SH-SY5Y (cell line): ENCODE data around the gene NET1.

ENCODE experiments used
- GATA2 ChIP-seq: IDR thresholded peaks from 2 replicates; pipeline ENCODE4 v1.6.1; 2011; ENCODE audit warnings: mild to moderate bottlenecking, low read depth, low read length
- GATA3 ChIP-seq: IDR thresholded peaks from 2 replicates; pipeline ENCODE4 v1.6.1; 2011; ENCODE audit warnings: low read depth, mild to moderate bottlenecking, low read length, moderate library complexity

DNA sequence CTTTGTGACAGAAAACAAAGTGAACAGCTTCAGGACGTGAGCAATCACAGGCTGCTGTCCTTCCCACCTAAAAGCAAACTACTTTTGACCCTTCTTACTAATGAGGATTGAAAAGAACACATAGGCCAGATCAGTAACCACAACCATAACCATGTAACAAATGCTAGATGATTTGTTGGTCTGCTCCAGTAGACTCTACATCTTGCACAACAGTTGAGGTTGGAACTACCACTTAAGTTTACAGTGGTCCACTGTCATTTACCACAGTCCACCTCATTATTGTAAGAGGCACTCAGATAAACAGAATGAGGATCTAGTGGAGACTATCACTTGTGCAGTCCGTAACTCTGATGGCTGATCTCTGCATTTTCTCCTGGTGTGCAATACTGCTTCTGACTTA is 27.8 kb downstream of the NET1 start:
- no peak for TF ChIP-seq GATA3
- TF ChIP-seq GATA2, result no peak
